ENCODE measurements around the gene VDAC2.

DNA sequence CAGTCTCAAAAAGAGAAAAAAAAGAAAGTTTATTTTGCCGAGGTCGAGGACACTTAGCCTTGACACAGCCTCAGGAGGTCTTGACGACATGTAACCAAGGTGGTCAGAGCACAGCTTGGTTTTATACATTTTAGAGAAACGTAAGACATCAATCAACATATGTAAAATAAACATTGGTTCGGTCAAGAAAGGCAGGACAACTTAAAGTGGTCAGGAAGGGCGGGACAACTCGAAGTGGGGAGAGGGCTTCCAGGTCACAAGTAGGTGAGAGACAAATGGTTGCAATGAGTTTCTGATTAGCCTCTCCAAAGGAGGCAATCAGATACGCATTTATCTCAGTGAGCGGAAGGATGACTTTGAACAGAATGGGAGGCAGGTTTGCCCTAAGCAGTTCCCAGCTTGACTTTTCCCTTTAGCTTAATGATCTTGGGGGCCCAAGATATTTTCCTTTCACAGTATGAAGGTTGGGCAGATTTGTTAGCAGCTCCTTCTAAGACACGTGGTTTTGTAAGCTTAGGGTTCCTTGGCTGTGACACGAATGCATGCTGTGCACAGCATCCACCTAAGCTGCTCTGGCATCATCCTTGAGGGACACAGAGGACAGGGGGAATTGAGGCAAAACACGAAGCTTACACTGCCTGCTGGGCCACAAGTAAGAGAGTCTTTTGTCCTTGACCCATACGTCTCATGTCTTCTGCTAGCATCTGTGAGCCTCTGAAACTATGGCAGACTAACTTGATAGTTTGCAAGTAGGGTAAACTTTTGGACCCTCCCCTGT lies 3.3 kb upstream of the VDAC2 start:
- TF ChIP-seq, protein P1, sequence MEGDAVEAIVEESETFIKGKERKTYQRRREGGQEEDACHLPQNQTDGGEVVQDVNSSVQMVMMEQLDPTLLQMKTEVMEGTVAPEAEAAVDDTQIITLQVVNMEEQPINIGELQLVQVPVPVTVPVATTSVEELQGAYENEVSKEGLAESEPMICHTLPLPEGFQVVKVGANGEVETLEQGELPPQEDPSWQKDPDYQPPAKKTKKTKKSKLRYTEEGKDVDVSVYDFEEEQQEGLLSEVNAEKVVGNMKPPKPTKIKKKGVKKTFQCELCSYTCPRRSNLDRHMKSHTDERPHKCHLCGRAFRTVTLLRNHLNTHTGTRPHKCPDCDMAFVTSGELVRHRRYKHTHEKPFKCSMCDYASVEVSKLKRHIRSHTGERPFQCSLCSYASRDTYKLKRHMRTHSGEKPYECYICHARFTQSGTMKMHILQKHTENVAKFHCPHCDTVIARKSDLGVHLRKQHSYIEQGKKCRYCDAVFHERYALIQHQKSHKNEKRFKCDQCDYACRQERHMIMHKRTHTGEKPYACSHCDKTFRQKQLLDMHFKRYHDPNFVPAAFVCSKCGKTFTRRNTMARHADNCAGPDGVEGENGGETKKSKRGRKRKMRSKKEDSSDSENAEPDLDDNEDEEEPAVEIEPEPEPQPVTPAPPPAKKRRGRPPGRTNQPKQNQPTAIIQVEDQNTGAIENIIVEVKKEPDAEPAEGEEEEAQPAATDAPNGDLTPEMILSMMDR (IDR thresholded peaks at IDR 0.05): no peak
- no peak for TF ChIP-seq POLR2A (IDR thresholded peaks at IDR 0.05)
